NCI-H2171 (cell line): ENCODE measurements around the gene DMRTB1.

ENCODE experiments used
- DNase-seq: peaks from one replicate; lab custom pipeline; 2025; lab: John Stamatoyannopoulos, UW

The DMRTB1 gene

DNA sequence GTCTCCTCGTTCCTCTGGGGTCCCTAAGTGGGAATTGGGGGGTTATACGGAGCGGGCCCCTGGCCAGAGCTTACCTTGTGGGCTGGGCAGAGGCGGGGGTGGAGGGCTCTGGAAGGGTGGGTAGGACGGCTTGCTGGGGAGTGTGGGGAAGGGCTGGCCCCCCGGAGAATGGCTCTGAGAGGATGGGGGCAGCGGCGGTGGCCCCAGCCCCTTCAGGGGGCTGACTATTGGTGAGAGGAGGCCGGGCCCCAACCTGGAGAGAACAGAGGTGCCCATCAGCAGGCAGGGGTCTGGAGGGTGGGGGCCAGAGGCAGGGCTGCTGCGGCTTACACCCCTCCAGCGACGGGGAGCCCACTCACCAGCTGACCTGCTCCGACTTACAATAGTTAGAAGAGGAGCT lies 50.6 kb downstream of the DMRTB1 start:
- no peak for DNase-seq

- no peak for DNase-seq
Measured at GRCh38 chr1:53510215-53510614, 51.0 kb downstream of the DMRTB1 start.

DNA sequence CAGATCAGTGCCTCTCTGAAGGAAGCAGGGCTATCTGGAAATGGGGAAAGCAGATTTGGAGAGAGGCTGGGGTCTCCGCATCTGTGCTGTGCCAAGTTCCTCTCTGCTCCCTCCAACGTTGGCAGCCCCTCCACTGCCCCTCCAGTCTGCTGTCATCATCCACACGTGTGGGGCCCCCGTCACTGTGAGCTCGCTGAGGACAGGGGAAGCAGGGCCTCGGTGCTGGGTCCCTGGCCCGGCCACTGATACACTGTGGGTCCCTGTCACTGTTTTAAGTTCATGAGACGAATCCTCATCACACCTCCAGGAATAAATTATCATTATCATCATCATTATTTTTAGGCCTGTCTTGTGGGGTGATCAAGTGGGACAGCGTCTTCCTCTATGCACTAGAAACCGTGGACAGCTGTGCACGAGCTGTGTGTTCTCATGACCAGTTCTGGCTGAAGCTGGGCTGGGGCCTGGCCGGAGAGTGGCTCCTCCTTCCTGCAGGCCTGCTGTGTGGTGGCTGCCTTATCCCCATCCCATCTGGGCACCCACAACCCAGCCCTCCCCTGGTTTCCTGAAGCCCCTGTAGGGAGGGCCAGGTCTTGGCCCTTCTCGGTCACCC lies 52.2 kb downstream of the DMRTB1 start:
- DNase-seq: no peak

DNA sequence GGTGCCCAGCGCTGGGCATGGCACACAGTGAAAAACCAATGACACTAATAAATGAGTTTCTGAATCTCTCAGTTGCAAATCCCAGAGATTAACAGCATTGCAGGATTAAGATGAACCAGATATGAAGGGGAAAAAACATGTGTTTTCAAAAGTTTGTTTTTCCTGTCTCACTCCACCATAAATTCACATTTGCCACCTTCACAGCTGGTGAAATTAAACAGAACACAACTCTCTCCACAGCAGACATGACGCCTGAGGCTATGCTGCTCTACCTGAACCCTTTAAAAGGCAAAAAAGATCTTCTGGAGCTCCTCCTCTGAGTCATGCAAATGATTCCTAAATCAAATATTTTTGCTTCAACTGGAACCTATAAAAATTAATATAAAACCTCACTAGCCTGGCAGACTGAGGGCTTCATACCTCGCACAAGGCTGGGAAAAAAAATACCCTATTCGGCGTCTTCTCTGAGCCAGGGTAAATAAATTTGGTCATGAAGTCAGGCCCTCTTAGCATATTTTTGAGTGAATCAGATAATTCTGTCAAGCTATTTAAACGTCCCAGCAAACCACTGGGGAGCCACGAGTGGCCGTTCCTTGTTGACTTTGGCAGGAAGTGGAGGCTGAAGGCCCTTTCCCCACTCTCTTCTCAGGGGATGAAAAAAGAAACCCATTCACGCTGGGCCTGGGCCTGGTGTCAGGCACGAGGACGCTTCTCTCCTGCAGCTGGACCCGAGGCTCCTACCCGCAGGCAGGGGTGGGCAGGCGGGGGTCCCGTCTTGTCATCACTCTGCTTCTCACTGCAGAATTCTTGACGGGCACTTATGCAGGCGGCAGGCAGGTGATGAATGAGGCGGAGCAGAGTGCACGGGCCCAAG lies 53.0 kb downstream of the DMRTB1 start:
- no peak for DNase-seq

DNA sequence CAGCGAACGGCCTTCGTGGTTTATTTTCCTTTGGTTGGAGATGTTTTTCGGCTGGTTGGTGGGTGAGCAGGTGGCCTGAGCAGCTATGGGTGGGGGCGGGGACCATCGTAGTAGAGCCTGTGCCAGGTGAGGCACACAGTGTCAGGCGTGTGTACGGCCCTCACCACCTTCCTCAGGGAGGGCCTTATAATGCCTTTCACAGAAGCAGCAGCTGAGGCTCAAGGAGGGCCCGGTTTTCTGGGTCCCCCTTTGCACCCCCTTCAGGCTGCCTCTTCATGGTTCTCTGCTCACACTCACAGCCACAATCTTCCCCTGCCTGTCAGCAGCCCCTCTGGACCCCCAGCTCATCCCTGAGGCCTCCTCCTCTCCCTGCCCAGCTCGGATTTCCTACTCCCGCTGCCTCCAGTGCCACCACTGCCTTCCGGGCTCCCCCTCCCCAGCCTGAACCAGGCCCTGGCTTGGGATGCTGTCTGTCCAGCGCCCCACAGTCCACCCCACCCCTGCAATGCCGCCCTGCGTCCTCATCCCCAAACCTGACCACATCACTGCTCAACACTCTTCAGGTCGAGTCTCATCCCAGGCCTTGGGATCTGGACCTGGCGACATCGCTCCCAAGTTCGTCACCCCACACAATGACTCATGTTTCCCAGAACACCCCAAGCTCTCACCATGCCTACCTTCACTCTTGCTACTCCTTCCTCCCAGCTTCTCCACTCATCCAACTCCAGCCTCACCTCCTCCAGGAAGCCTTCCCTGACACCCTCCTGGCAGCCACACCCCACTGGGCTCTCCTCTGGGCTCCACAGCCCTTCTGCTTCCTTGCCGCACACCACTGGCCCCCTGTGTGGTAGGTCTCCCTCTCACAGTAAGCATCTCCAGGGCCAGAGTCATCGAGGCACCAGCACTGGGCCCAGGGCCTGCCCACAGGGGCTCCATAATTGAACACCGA lies 53.9 kb downstream of the DMRTB1 start:
- peak; percentile 30 for DNase-seq

DNA sequence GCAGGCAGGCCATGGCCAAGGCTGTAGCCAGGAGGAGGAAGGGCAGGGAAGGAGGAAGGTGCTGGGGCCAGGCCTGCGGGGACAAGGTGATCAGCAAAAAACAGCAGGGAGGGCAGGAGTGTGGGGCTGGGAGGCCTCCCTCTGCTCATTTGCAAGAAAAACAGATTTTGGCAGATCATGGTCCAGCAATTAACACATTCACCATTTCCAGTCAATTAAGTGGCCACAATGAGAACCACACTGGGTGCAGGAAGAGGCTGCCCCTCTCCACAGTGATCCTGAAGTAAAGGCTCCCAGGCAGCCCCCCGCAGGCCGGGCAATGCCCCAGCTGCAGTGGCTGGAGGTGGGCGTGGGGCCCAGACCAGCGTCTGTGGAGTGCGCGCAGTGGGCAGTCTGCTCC lies 54.6 kb downstream of the DMRTB1 start:
- DNase-seq: no peak

DNA sequence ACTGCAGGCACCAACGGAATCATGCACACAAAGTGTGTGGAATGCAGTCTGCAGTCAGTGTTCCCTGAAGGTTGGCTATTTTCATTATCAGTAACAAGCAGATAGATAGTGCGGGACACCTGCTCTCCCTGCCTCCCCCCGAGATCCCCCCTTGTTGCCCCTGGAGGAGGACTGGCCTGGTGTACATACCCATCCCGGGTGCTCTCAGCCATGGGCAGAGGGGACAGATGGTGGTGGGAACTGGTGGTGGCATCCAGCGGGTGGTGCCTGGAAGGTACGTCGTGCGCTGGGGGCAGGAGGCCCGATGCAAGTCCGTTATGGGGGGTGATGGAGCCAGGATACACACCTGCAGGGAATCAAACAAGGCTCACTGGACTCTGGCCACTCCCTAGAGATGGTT lies 55.2 kb downstream of the DMRTB1 start:
- no peak for DNase-seq

DNA sequence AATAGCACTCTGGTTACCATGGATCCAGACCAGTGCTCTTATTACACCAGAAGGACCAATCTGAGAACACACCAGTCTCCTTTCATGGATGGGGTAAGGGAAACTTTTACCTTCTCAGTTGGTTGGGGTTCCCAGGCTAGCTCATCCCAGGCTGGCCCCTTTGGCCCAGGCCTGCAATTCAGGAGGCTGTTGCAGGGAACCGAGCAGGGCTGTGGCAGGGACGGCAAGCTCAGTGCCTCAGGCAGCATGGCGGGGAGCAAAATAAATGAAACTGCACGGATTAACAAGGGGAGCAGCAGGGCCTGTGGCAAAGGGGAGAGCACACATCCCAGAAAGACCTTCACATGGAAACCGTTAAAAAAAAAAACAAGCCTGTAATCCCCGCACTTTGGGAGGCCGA lies 57.0 kb downstream of the DMRTB1 start:
- no peak for DNase-seq
